Mesendoderm (in vitro differentiated cells): Measurements from ENCODE around the gene RGS8.

ENCODE experiments used
- DNase-seq: peaks from one replicate; pipeline ENCODE4 v3.0.0; 2013
- H2AK5ac ChIP-seq: 2 replicates; pipeline ENCODE4 v1.6.1; 2013; ENCODE audit warnings: low read length, inconsistent platforms
- H2BK120ac ChIP-seq: 2 replicates; pipeline ENCODE4 v1.6.1; 2013; ENCODE audit warnings: low read depth, mild to moderate bottlenecking, low read length, moderate library complexity, mixed read lengths
- H2BK15ac ChIP-seq: replicated peaks from 2 replicates; pipeline ENCODE4 v1.6.1; 2013; ENCODE audit warnings: low read depth, mild to moderate bottlenecking, moderate library complexity
- H2BK5ac ChIP-seq: 2 replicates; pipeline ENCODE4 v1.6.1; 2013; ENCODE audit warnings: low read length, inconsistent platforms
- H3K18ac ChIP-seq: 2 replicates; pipeline ENCODE4 v1.6.1; 2013; ENCODE audit warnings: mild to moderate bottlenecking, low read length, mixed read lengths
- H3K23ac ChIP-seq: one replicate; pipeline ENCODE4 v1.6.1; 2013; ENCODE audit warnings: low read length
- H3K27ac ChIP-seq: 2 replicates; pipeline ENCODE4 v1.5.1; 2013; ENCODE audit warnings: low read depth, mild to moderate bottlenecking, inconsistent platforms, low read length, moderate library complexity
- H3K27me3 ChIP-seq: 2 replicates; pipeline ENCODE4 v1.6.1; 2013; ENCODE audit warnings: low read length, control low read depth, mild to moderate bottlenecking, inconsistent platforms; ENCODE audit not compliant: insufficient read depth, poor library complexity
- H3K36me3 ChIP-seq: 2 replicates; pipeline ENCODE4 v1.6.1; 2013; ENCODE audit warnings: low read length, inconsistent platforms; ENCODE audit not compliant: control insufficient read depth, insufficient read depth
- H3K4ac ChIP-seq: one replicate; pipeline ENCODE4 v1.6.1; 2013; ENCODE audit warnings: low read depth, mild to moderate bottlenecking, low read length, moderate library complexity
- H3K4me1 ChIP-seq: 2 replicates; pipeline ENCODE4 v1.6.1; 2013; ENCODE audit warnings: low read depth, low read length, inconsistent platforms; ENCODE audit not compliant: control insufficient read depth
- H3K4me2 ChIP-seq: 2 replicates; pipeline ENCODE4 v1.6.1; 2013; ENCODE audit warnings: low read length
- H3K4me3 ChIP-seq: 2 replicates; pipeline ENCODE4 v1.5.1; 2013; ENCODE audit warnings: mild to moderate bottlenecking, low read length
- H3K56ac ChIP-seq: one replicate; pipeline ENCODE4 v1.6.1; 2013; ENCODE audit warnings: low read length
- H3K79me1 ChIP-seq: 2 replicates; pipeline ENCODE4 v1.6.1; 2013; ENCODE audit warnings: low read length, inconsistent platforms
- H3K79me2 ChIP-seq: 2 replicates; pipeline ENCODE4 v1.6.1; 2013; ENCODE audit warnings: mild to moderate bottlenecking, low read length; ENCODE audit not compliant: control insufficient read depth, insufficient read depth
- H3K9ac ChIP-seq: 2 replicates; pipeline ENCODE4 v1.6.1; 2013; ENCODE audit warnings: low read length, inconsistent platforms
- H4K5ac ChIP-seq: one replicate; pipeline ENCODE4 v1.6.1; 2013; ENCODE audit warnings: low read length
- H4K8ac ChIP-seq: one replicate; pipeline ENCODE4 v1.6.1; 2013; ENCODE audit warnings: low read depth, mild to moderate bottlenecking, control low read depth, low read length, moderate library complexity
- WGBS: extraction: QIAGEN DNeasy Blood & Tissue Kit; methylation state at CpG from one replicate; pipeline ENCODE4 v1.1.7; 2013; ENCODE audit warnings: low lambda C conversion rate, missing lambda C conversion rate; ENCODE audit not compliant: insufficient coverage; ENCODE audit errors: extremely low coverage; 5-methylcytosine and 5-hydroxymethylcytosine counted together

The RGS8 gene

DNA sequence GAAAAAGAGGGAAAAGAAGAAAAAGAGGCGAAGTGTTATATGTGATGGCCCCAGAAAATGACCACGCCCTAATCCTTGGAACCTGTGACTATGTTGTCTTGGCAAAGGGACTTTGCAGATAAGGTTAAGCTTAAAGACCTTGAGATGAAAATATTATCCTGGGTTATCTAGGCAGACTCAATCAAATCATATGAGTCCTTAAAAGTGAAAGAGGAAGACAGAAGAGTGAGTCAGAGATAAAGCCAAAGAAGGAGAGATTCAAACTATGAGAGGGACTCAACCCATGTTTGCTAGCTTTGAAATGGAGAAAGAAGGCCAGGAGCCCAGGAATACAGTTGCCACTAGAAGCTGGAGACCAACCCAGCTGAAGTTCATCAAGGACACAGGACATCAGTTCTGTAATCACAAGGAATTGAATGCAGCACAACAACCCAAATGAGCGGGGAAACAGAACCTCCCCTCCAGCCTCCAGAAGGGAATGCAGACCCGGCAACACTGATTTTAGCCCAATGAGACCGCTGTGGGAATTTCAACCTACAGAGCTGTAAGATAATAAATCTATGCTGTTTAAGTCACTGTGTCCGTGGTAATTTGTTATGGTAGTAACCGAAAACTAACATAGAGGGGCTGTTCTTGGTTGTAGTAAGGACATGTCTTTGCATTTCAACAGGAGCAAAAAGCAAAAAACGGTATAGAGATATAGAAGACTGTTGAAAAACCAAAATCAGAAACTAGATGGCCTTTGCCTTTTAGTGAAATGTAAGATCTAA, 4.2 kb upstream of the RGS8 start:
- Histone ChIP-seq H2BK15ac (no peak overlapping the region), H4K8ac (no peak overlapping the region), H3K27ac (no peak overlapping the region), H4K5ac (no peak overlapping the region), H3K79me2 (no peaks in the 10 kb centered on the region), H3K23ac (no peak overlapping the region), H3K4ac (no peak overlapping the region), H3K4me3 (no peak overlapping the region), H3K36me3 (no peaks in the 10 kb centered on the region), H3K4me2 (no peak overlapping the region), H3K79me1 (no peaks in the 10 kb centered on the region), H3K18ac (no peak overlapping the region), H3K27me3 (no peaks in the 10 kb centered on the region), H3K56ac (no peak overlapping the region), H3K9ac (no peak overlapping the region), H2BK5ac (no peak overlapping the region), H2BK120ac (no peak overlapping the region), H2AK5ac (no peak overlapping the region), H3K4me1 (no peaks in the 10 kb centered on the region)
- DNase-seq, result no peak
- 100% methylated on average over 1 of the region's 8 CpGs for WGBS

DNA sequence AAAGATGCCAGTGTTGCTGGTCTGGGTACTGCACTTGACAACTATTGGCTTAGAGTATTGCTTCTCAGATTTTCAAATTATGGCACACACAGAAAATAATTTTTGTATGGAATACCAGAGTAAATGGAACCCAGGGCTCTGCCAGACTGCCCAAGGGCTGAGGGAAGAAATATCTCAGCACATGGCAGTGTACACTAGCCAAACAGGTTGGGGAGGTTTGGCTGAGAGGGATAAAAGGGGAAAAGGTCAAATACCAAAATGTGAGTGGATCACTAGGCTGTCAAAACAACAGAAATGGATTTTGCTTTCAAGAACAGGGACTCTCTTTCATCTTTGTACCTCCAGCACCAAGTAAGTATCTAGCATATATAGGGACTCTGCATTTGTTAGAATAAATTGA, 3.0 kb upstream of the RGS8 start:
- no peak for DNase-seq
- Histone ChIP-seq H3K56ac (no peak overlapping the region), H2AK5ac (no peak overlapping the region)

DNA sequence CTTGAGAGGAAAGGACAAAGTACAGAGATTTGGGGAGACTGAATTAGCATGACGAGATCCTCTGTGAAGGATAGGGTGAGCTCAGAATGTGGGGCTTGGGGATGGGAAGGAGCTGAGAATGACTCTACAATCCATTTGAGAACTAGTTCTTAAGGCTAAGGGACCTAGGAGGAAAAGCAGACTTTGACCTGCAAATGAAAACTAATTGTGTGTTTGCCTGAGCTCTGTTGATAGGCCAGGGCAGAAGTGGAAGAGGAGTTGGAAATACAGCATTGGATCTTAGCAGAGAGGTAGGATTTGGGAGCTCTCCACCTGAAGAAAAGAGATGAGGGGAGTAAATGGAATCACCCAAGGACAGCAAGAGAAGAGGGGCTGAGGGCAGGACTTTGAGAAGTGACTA, 2.1 kb upstream of the RGS8 start:
- WGBS, result no CpG with 5 or more reads among the region's 1 CpG
- no peaks in the 10 kb centered on the region for H3K27me3 ChIP-seq

More for the DNA sequence above, 3.0 kb upstream of the RGS8 start:
- H3K4me2 ChIP-seq, result no peak overlapping the region
- H2BK120ac ChIP-seq, result no peak overlapping the region
- no peak overlapping the region for H3K27ac ChIP-seq
- no peak overlapping the region for H2BK5ac ChIP-seq
- H3K18ac ChIP-seq, result no peak overlapping the region
- H3K27me3 ChIP-seq, result no peaks in the 10 kb centered on the region
- no peaks in the 10 kb centered on the region for H3K36me3 ChIP-seq
- no peak overlapping the region for H4K5ac ChIP-seq
- H2BK15ac ChIP-seq, result no peak overlapping the region
- no peak overlapping the region for H3K9ac ChIP-seq
- no peaks in the 10 kb centered on the region for H3K4me1 ChIP-seq
- H3K79me1 ChIP-seq, result no peaks in the 10 kb centered on the region
- H3K4me3 ChIP-seq, result no peak overlapping the region
- no peak overlapping the region for H3K4ac ChIP-seq
- H3K79me2 ChIP-seq, result no peaks in the 10 kb centered on the region
- no peak overlapping the region for H3K23ac ChIP-seq
- H4K8ac ChIP-seq, result no peak overlapping the region

DNA sequence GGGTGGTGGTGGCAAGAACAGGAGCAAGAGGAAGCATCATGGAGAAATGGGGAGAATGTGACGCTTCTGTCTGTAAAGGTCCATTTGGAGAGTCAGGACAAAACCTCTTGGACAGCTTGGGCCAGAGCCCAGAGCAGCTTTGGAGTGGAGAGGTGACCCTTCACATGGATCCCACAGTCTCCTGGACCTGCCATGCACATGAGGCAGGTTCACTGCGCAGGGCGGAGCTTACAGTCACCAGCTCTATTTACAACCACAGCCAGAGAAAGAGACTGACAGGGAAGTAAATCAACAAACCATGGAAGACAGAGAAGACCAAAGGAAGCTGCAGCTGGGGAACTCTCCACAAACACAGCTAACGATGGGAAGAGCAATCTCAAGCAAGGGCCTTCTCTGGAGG, 828 bp upstream of the RGS8 start:
- H2BK15ac ChIP-seq, result no peak overlapping the region
- H2AK5ac ChIP-seq, result no peak overlapping the region
- H3K79me1 ChIP-seq, result no peaks in the 10 kb centered on the region
- no peak overlapping the region for H2BK5ac ChIP-seq
- no peak overlapping the region for H3K4me3 ChIP-seq
- no peak overlapping the region for H3K4me2 ChIP-seq
- no peak overlapping the region for H3K27ac ChIP-seq
- H3K4ac ChIP-seq, result no peak overlapping the region
- H4K8ac ChIP-seq, result no peak overlapping the region
- H3K9ac ChIP-seq, result no peak overlapping the region
- no peak overlapping the region for H3K56ac ChIP-seq
- no peaks in the 10 kb centered on the region for H3K79me2 ChIP-seq
- no peak overlapping the region for H2BK120ac ChIP-seq
- H3K36me3 ChIP-seq, result no peaks in the 10 kb centered on the region
- no peak for DNase-seq
- H3K23ac ChIP-seq, result no peak overlapping the region
- H3K27me3 ChIP-seq, result no peaks in the 10 kb centered on the region
- WGBS, result no CpG with 5 or more reads among the region's 4 CpGs
- H3K18ac ChIP-seq, result no peak overlapping the region
- no peaks in the 10 kb centered on the region for H3K4me1 ChIP-seq
- no peak overlapping the region for H4K5ac ChIP-seq

More for the DNA sequence above, 2.1 kb upstream of the RGS8 start:
- Histone ChIP-seq H3K4me1 (no peaks in the 10 kb centered on the region), H4K8ac (no peak overlapping the region), H3K18ac (no peak overlapping the region), H3K4ac (no peak overlapping the region), H2BK15ac (no peak overlapping the region), H4K5ac (no peak overlapping the region), H3K79me2 (no peaks in the 10 kb centered on the region), H3K27ac (no peak overlapping the region), H3K36me3 (no peaks in the 10 kb centered on the region), H3K4me3 (no peak overlapping the region), H3K56ac (no peak overlapping the region), H2BK5ac (no peak overlapping the region), H3K9ac (no peak overlapping the region), H3K4me2 (no peak overlapping the region), H3K79me1 (no peaks in the 10 kb centered on the region), H2BK120ac (no peak overlapping the region), H2AK5ac (no peak overlapping the region), H3K23ac (no peak overlapping the region)
- no peak for DNase-seq

DNA sequence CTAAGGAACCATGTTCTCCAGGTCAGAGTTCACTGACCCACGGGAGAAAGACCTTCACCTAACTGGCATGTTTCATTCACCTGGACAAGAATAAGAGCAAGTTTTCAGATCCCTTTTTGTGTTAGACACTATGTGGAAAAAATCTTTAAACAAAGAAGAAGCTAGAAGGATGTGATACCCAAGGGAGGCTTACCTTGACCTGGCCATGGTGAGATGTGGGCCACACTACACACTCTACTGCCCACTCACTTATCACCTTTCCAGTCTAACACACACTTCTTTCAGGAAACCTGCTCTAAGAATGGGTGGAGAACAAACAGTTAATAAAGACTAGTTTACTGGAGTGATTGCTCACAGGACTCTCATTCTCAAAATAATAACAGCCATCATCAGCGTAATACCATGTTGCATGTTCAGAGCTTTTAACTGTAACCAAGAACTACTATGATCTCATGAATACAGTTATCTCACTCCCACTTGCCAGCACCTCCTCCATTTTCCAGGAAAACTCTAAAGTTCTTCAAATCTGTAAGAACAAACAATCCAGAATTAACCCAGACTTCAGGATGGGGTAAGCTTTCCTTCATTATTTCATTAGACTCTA, 1.4 kb downstream of the RGS8 start:
- Histone ChIP-seq H3K4me2 (no peak overlapping the region), H2BK120ac (no peak overlapping the region), H2BK15ac (no peak overlapping the region), H3K18ac (no peak overlapping the region), H4K5ac (no peak overlapping the region), H3K4ac (no peak overlapping the region), H2BK5ac (no peak overlapping the region), H4K8ac (no peak overlapping the region), H3K27me3 (no peaks in the 10 kb centered on the region), H3K4me3 (no peak overlapping the region), H3K79me1 (no peaks in the 10 kb centered on the region), H3K23ac (no peak overlapping the region), H3K27ac (no peak overlapping the region), H3K9ac (no peak overlapping the region), H2AK5ac (no peak overlapping the region), H3K56ac (no peak overlapping the region), H3K36me3 (no peaks in the 10 kb centered on the region), H3K4me1 (no peaks in the 10 kb centered on the region), H3K79me2 (no peaks in the 10 kb centered on the region)
- DNase-seq, result no peak
- WGBS, result no CpG with 5 or more reads among the region's 2 CpGs

DNA sequence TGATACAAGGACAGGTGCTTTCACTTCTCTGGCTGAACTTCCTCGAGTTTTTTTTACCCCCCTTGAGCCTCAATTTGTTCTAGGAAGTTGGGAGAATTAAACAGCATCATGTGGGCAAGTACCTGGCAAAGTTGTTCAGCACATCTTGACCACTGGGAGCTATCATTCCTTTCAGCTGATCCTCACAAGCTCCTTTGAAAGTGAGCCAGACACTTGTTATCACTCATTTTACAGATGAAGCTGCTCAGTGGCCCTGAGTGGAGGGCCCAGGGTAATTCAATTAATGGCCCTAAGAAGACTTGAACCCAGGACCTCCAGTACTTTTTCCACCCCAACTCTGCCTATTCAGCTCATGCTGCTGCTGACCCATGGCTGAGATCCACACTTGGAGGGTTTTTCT, 2.0 kb downstream of the RGS8 start:
- Histone ChIP-seq H3K23ac (no peak overlapping the region), H4K5ac (no peak overlapping the region), H3K36me3 (no peaks in the 10 kb centered on the region), H3K4me1 (no peaks in the 10 kb centered on the region), H2BK5ac (no peak overlapping the region), H2AK5ac (no peak overlapping the region), H2BK120ac (no peak overlapping the region), H2BK15ac (no peak overlapping the region), H3K4me3 (no peak overlapping the region), H3K79me1 (no peaks in the 10 kb centered on the region), H3K79me2 (no peaks in the 10 kb centered on the region), H3K4me2 (no peak overlapping the region), H3K18ac (no peak overlapping the region), H3K9ac (no peak overlapping the region), H3K4ac (no peak overlapping the region), H4K8ac (no peak overlapping the region), H3K27me3 (no peaks in the 10 kb centered on the region), H3K27ac (no peak overlapping the region), H3K56ac (no peak overlapping the region)
- no CpG with 5 or more reads among the region's 1 CpG for WGBS
- no peak for DNase-seq
